Pancreas (tissue), 10 donors: Measurements from ENCODE around the gene OSGEP. TPM values are rescaled to one million over a fixed set of nuclear protein-coding genes. Genes with fewer than 3 reads are reported as not detected.

Experiments used
- ATAC-seq, 4 donors: fragments of 200-7000 bp; cut with Tn5 transposase; one replicate each; pipeline versions ENCODE4 v1.8.0 to v1.9.1; 2020; ENCODE audit warnings: mild to moderate bottlenecking in 4 of 4, moderate library complexity in 4 of 4
- DNase-seq, 6 donors: peaks; one replicate each; pipeline ENCODE4 v3.0.0-alpha.2; 2020
- FAIRE-seq: peaks from 2 replicates; lab custom pipeline; 2012; peaks lifted over from hg19 to GRCh38; lab: Jason Lieb, UNC
- H3K27ac ChIP-seq, 4 donors: fragments of 200-600 bp; sonication (generic); 1 replicate in 3 of 4; 2 replicates in 1 of 4; pipeline versions ENCODE4 v1.5.0 to v1.8.0; 2020
- H3K27me3 ChIP-seq, 4 donors: fragments of 200-600 bp; one replicate each; pipeline ENCODE4 v1.8.0; 2021
- H3K36me3 ChIP-seq, 3 donors: fragments of 200-600 bp; sonication (generic) in 1 of 3; one replicate each; pipeline versions ENCODE4 v1.5.0 to v1.8.0; 2020 to 2021
- H3K4me1 ChIP-seq, 3 donors: fragments of 200-600 bp; one replicate each; pipeline ENCODE4 v1.8.0; 2021
- H3K4me3 ChIP-seq, 4 donors: fragments of 200-600 bp; sonication (generic) in 2 of 4; one replicate each; pipeline versions ENCODE4 v1.5.0 to v1.8.0; 2020 to 2021
- H3K9me3 ChIP-seq, 4 donors: fragments of 200-600 bp; one replicate each; pipeline ENCODE4 v1.8.0; 2021
- WGBS, 2 donors: extraction: QIAGEN DNeasy Blood & Tissue Kit; methylation state at CpG; one replicate each; pipeline ENCODE4 v1.1.7; 2013; 5-methylcytosine and 5-hydroxymethylcytosine counted together
- intact Hi-C, 3 donors: fragments of 100-400 bp; cut with DNase I; formaldehyde crosslinking; loops; one replicate each; pipeline versions ENCODE4 v1.11.1 to v1.14.2; 2022
- polyA plus RNA-seq, 2 donors: library from polyadenylated mRNA; stranded (reverse); fragments of 200-250 nt; gene quantifications; one replicate each; pipeline ENCODE4 v1.2.3, GENCODE V29; 2013
- total RNA-seq, 6 donors: library from RNA; stranded (reverse); fragmentation: NEBNext Ultra II Directional in 4 of 6; extraction: Animal tissue kit (Norgen Biotek cat#: 25700) in 4 of 6; gene quantifications; one replicate each; pipeline versions ENCODE4 v1.2.1 to v1.2.4, GENCODE V29; 2021 to 2023
- TF ChIP-seq, protein P1 (sequence below), 4 donors: fragments of 200-600 bp; sonication (generic) in 3 of 4; IDR thresholded peaks; one replicate each; pipeline versions ENCODE4 v1.5.0 to v1.8.0; 2021; ENCODE audit warnings: antibody characterized with exemption in 4 of 4
- donor health status: healthy with polysubstance abuse.
- donor health status: DM: no; HTN: no; CAD: no; lungs with moderate emphysema.
- donor health status: DM: no; HTN: no; CAD: no.
- donor health status: control.
- donor health status: control.
- donor health status: Bipolar disorder and iron deficiency.
- donor health status: DM: yes; HTN: yes; CAD: no.
- donor health status: DM: no; HTN: no; CAD: no.
- donor health status: DM: no; HTN: no; CAD: no.
- donor health status: DM: yes; HTN: yes; CAD: no.

The OSGEP gene
- total and polyA plus RNA-seq, 8 donors: 11.4 to 69.8 (median 14.7) TPM

DNA sequence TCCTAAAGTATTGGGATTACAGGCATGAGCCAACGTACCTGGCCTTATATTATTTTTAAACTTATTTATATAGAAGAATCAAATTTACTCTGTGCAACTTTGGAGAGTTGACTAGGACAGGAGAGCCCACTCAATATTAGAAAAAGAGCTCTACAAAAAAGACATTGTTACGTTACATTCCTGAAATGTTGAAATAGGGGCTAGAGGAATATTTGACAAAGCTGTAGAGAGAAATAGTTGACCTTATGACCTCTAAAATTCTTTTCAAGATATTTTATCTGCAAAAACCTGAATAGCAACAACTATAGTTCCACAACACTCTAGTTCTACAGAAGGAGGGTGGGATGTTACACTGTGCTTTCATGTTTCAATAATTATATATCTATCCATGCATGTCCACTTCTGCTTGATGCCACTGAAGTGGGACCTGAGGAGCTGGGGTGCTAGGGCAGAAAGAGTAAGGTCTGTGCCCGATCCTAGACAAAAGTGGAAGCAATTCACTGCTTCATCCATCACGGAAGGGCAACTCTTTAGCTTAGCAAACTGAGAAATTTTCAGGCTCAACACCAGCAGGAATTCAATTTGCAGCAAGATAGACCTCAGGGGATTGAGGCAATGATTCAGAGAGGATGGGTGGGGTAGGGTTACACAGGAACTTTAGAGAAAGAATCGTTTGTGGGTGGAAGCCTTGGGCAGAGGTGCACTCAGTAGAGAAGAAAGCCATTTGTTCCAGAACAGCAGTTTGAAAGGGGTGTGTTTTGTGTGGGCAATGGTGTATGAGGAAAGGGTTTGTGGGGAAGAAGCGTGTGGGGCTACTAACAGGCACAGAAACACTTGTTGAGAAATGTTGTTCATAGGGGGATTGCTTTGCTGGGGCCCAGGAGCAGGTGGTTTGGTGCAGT lies 34.7 kb upstream of the OSGEP start:
- Histone ChIP-seq H3K4me3 (no peak overlapping the region), H3K9me3 (no peaks in the 10 kb centered on the region), H3K36me3 (no peaks in the 10 kb centered on the region), H3K4me1 (no peaks in the 10 kb centered on the region), H3K27ac (no peak overlapping the region), H3K27me3 (no peaks in the 10 kb centered on the region)
- ATAC-seq (no peak), FAIRE-seq (no peak), DNase-seq (no peak)
- intact Hi-C loops: no loop called here
- 47 to 49% methylated on average over 6 of the region's 6 CpGs for WGBS, 2 donors
- TF ChIP-seq, protein P1, sequence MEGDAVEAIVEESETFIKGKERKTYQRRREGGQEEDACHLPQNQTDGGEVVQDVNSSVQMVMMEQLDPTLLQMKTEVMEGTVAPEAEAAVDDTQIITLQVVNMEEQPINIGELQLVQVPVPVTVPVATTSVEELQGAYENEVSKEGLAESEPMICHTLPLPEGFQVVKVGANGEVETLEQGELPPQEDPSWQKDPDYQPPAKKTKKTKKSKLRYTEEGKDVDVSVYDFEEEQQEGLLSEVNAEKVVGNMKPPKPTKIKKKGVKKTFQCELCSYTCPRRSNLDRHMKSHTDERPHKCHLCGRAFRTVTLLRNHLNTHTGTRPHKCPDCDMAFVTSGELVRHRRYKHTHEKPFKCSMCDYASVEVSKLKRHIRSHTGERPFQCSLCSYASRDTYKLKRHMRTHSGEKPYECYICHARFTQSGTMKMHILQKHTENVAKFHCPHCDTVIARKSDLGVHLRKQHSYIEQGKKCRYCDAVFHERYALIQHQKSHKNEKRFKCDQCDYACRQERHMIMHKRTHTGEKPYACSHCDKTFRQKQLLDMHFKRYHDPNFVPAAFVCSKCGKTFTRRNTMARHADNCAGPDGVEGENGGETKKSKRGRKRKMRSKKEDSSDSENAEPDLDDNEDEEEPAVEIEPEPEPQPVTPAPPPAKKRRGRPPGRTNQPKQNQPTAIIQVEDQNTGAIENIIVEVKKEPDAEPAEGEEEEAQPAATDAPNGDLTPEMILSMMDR (IDR thresholded peaks at IDR 0.05): no peak

DNA sequence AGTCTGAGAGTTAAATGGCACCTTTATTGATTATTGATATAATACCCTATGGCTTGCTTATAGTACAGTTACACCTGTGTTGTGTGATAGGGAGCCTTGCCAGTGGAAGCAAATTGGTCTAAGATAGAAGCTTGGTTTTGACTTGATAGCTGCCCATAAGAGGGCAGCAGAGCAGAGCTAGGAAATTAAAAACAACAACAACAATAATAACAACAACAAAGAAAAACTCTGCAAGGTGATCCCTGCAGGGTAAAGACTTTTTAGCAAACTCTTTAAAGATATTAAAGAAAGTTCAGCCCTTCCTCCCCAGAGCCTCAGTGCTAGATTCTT lies 32.7 kb upstream of the OSGEP start:
- FAIRE-seq: no peak
- DNase-seq: no peak
- Histone ChIP-seq H3K9me3 (no peaks in the 10 kb centered on the region), H3K27me3 (no peaks in the 10 kb centered on the region), H3K36me3 (no peaks in the 10 kb centered on the region), H3K27ac (no peak overlapping the region), H3K4me1 (no peaks in the 10 kb centered on the region), H3K4me3 (no peak overlapping the region)
- intact Hi-C loops: no loop called here
- no peak for ATAC-seq
- TF ChIP-seq, protein P1 (IDR thresholded peaks at IDR 0.05): no peak

DNA sequence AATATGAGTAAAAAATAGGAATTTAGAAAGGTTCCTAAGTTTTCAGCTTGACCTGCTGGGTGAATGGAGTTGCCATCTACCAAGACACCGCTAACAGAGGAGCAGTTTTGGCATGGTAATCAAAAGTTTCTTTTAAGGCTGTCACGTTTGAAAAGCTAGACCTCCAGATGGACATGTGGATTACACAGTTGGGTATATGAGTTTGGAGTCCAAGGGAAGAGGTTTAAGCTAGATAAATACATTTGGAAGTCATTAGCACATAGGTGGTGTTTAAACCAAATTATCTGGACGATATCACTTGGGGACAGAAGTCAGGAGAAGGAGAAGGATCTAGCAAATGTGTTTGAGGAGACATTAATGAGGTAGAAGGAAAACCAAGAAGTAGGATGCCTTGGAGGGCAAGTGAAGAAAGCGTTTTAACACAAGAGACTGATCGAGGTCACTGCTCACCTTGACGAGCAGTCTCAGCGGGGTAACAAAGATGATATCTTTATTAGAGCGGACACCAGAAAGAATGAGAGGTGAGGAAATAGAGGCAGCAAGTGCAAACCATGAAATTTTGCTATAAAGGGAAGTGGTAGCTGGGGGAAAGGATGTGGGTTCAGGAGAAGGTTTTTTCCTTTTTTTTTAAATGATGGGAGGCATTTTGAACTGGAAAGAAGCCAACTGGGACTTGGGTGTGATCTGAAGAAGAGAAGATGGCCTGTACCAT lies 32.2 kb upstream of the OSGEP start:
- FAIRE-seq (no peak), DNase-seq (no peak), ATAC-seq (no peak)
- intact Hi-C loops: no loop called here
- H3K27ac ChIP-seq: no peak overlapping the region
- no peaks in the 10 kb centered on the region for H3K36me3 ChIP-seq
- 77 to 89% methylated on average over 8 of the region's 8 CpGs for WGBS, 2 donors
- H3K4me1 ChIP-seq: no peaks in the 10 kb centered on the region
- no peaks in the 10 kb centered on the region for H3K27me3 ChIP-seq
- H3K4me3 ChIP-seq: no peak overlapping the region
- no peaks in the 10 kb centered on the region for H3K9me3 ChIP-seq
- TF ChIP-seq, protein P1 (IDR thresholded peaks at IDR 0.05): no peak

DNA sequence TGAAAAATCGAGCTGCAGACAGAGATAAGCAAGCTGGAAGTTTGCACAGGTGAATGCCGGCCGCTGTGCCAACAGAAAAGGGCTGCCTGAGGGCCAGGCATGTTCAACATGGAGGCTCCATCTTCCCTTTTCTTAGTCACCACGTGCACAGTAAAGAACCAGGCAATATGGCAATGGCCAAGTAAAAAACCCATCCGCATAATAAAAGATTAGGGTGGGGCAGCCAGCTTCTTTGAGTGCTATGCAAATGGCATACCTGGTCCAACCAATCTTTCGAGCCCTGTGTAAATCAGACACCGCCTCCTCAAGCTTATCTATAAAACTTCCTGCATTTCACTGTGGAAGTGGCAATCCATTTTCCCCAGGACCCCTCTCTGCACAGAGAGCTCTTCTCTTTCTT lies 31.3 kb upstream of the OSGEP start:
- ATAC-seq: no peak
- WGBS, 2 donors: 44 to 53% methylated on average over 7 of the region's 7 CpGs
- Histone ChIP-seq H3K36me3 (no peaks in the 10 kb centered on the region), H3K4me3 (no peak overlapping the region), H3K9me3 (no peaks in the 10 kb centered on the region), H3K27me3 (no peaks in the 10 kb centered on the region), H3K4me1 (no peaks in the 10 kb centered on the region), H3K27ac (no peak overlapping the region)
- intact Hi-C loops: no loop called here
- TF ChIP-seq, protein P1 (IDR thresholded peaks at IDR 0.05): no peak
- no peak for FAIRE-seq
- no peak for DNase-seq

DNA sequence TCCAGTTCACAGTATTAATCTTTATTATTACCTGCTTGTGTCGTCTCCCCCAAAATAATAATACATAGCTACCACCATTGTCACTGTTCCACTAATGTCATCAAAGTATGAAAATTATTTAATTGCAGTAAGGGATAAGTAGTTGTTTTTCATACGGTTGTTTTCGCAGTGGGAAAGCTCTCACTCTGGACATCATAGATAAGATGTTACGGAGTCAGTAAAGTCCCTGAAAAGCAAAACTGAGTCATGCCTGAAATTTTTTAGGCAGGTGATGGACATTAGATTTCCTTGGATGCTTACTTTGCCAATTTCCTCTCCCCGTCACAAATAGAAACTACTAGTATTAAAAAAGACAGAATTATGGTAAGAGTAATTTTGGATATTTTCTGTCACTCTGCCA lies 27.8 kb upstream of the OSGEP start:
- Histone ChIP-seq H3K9me3 (no peaks in the 10 kb centered on the region), H3K27me3 (no peaks in the 10 kb centered on the region), H3K36me3 (no peaks in the 10 kb centered on the region), H3K4me1 (no peaks in the 10 kb centered on the region), H3K4me3 (no peak overlapping the region), H3K27ac (no peak overlapping the region)
- WGBS, 2 donors: 70 to 83% methylated on average over 5 of the region's 5 CpGs
- DNase-seq (no peak), ATAC-seq (no peak), FAIRE-seq (no peak)
- intact Hi-C loops: no loop called here
- TF ChIP-seq, protein P1 (IDR thresholded peaks at IDR 0.05): no peak
